CD14-positive monocyte (primary cell): ENCODE results near the gene MAP3K1. TPM values are rescaled to one million over a fixed set of nuclear protein-coding genes. Genes with fewer than 3 reads are reported as not detected.

Experiments
- DNase-seq, 3 donors: peaks; one replicate each; pipeline ENCODE4 v3.0.0-alpha.2; 2011 to 2022
- H2AFZ ChIP-seq: 2 replicates; pipeline ENCODE4 v1.6.0; 2012; ENCODE audit warnings: mild to moderate bottlenecking, low read depth, low read length, inconsistent platforms; ENCODE audit not compliant: insufficient read depth, poor library complexity, severe bottlenecking
- H3K27ac ChIP-seq, 2 donors: 1 replicate in 1 of 2; 2 replicates in 1 of 2; pipeline ENCODE4 v1.5.1; 2012 to 2013; ENCODE audit warnings: low read length in 2 of 2, control low read depth in 1 of 2, inconsistent platforms in 1 of 2, low read depth in 1 of 2, mild to moderate bottlenecking in 1 of 2
- H3K27me3 ChIP-seq, 2 donors: one replicate each; pipeline versions ENCODE4 v1.6.0 to v1.6.1; 2011 to 2013; ENCODE audit warnings: low read length in 2 of 2; ENCODE audit not compliant: control insufficient read depth in 2 of 2, insufficient read depth in 2 of 2
- H3K36me3 ChIP-seq, 2 donors: replicated peaks in 1 of 2; 1 replicate in 1 of 2; 2 replicates in 1 of 2; pipeline versions ENCODE4 v1.5.1 to v1.6.1; 2012 to 2013; ENCODE audit warnings: low read length in 2 of 2, control low read depth in 1 of 2, inconsistent platforms in 1 of 2, mild to moderate bottlenecking in 1 of 2; ENCODE audit not compliant: insufficient read depth in 2 of 2, control insufficient read depth in 1 of 2
- H3K4me1 ChIP-seq, 2 donors: 1 replicate in 1 of 2; 2 replicates in 1 of 2; pipeline versions ENCODE4 v1.5.1 to v1.6.1; 2012 to 2013; ENCODE audit warnings: low read length in 2 of 2, control low read depth in 1 of 2, inconsistent platforms in 1 of 2, mild to moderate bottlenecking in 1 of 2, moderate library complexity in 1 of 2; ENCODE audit not compliant: insufficient read depth in 2 of 2, control insufficient read depth in 1 of 2
- H3K4me2 ChIP-seq: replicated peaks from 2 replicates; pipeline ENCODE3; 2012; ENCODE audit warnings: low read length, moderate library complexity, mild to moderate bottlenecking; ENCODE audit not compliant: poor library complexity, severe bottlenecking; ENCODE audit errors: extremely low read depth
- H3K4me3 ChIP-seq, 3 experiments: fragments of 200-600 bp in 1 of 3; sonication (generic) in 1 of 3; replicated peaks in 1 of 3; 1 replicate in 2 of 3; 2 replicates in 1 of 3; pipeline ENCODE4 v1.5.1; 2011 to 2013; ENCODE audit warnings: low read length in 3 of 3, mild to moderate bottlenecking in 3 of 3, control low read depth in 2 of 3, low read depth in 2 of 3, inconsistent platforms in 1 of 3, moderate library complexity in 1 of 3
- H3K79me2 ChIP-seq: 2 replicates; pipeline ENCODE4 v1.6.0; 2012; ENCODE audit warnings: mild to moderate bottlenecking, control low read depth, inconsistent platforms, low read length, moderate library complexity; ENCODE audit not compliant: insufficient read depth
- H3K9ac ChIP-seq: 2 replicates; pipeline ENCODE4 v1.6.0; 2017; ENCODE audit warnings: low read length, mild to moderate bottlenecking; ENCODE audit not compliant: insufficient read depth, poor library complexity, severe bottlenecking
- H3K9me3 ChIP-seq, 2 donors: replicated peaks in 1 of 2; 1 replicate in 1 of 2; 2 replicates in 1 of 2; pipeline versions ENCODE4 v1.5.1 to v1.6.1; 2012 to 2013; ENCODE audit warnings: low read length in 2 of 2, control low read depth in 1 of 2; ENCODE audit not compliant: control insufficient read depth in 1 of 2, insufficient read depth in 1 of 2
- H4K20me1 ChIP-seq: 2 replicates; pipeline ENCODE4 v1.6.0; 2012; ENCODE audit warnings: mild to moderate bottlenecking, low read length, control low read depth, moderate library complexity; ENCODE audit not compliant: insufficient read depth
- H3K27ac Mint-ChIP-seq, 7 donors: one replicate each; pipeline ENCODE4 v1.8.0; 2020; ENCODE audit warnings: mild to moderate bottlenecking in 7 of 7, mixed read lengths in 7 of 7, moderate library complexity in 6 of 7, inconsistent platforms in 2 of 7
- H3K27me3 Mint-ChIP-seq, 3 donors: one replicate each; pipeline ENCODE4 v1.8.0; 2021 to 2022; ENCODE audit warnings: low read depth in 3 of 3, mild to moderate bottlenecking in 3 of 3, mixed read lengths in 3 of 3, moderate library complexity in 3 of 3, inconsistent platforms in 1 of 3
- H3K36me3 Mint-ChIP-seq, 2 donors: one replicate each; pipeline ENCODE4 v1.8.0; 2020; ENCODE audit warnings: mixed read lengths in 2 of 2, inconsistent platforms in 1 of 2, mild to moderate bottlenecking in 1 of 2
- H3K4me1 Mint-ChIP-seq: one replicate; pipeline ENCODE4 v1.8.0; 2020; ENCODE audit warnings: mild to moderate bottlenecking, mixed read lengths
- H3K4me3 Mint-ChIP-seq, 2 donors: one replicate each; pipeline ENCODE4 v1.8.0; 2020; ENCODE audit warnings: mild to moderate bottlenecking in 2 of 2, mixed read lengths in 2 of 2, moderate library complexity in 1 of 2
- H3K9me3 Mint-ChIP-seq, 7 donors: one replicate each; pipeline ENCODE4 v1.8.0; 2020 to 2022; ENCODE audit warnings: mixed read lengths in 7 of 7, mild to moderate bottlenecking in 6 of 7, moderate library complexity in 6 of 7, inconsistent platforms in 2 of 7
- WGBS: methylation state at CpG from one replicate; pipeline ENCODE4 v1.1.5; 2013; ENCODE audit warnings: missing lambda C conversion rate; ENCODE audit not compliant: insufficient coverage; 5-methylcytosine and 5-hydroxymethylcytosine counted together
- intact Hi-C, 2 donors: fragments of 100-400 bp; cut with micrococcal nuclease; formaldehyde crosslinking; loops; one replicate each; pipeline versions ENCODE4 v1.15.0 to v1.15.1; 2023
- polyA plus RNA-seq, 3 donors: library from polyadenylated mRNA; depleted of rRNA in 1 of 3; unstranded in 2 of 3; stranded (reverse) in 1 of 3; fragments of 300-500 nt in 2 of 3; fragments of >200 nt in 1 of 3; fragmentation: Illumina TruSeq in 2 of 3; gene quantifications; 1 replicate in 2 of 3; 2 replicates in 1 of 3; pipeline ENCODE4 v1.2.3, GENCODE V29; 2012 to 2021
- TF ChIP-seq, protein P1 (sequence below): fragments of 200-600 bp; IDR thresholded peaks from one replicate; pipeline ENCODE4 v1.8.0; 2022; ENCODE audit warnings: antibody characterized with exemption, mild to moderate bottlenecking

Gene MAP3K1
- polyA plus RNA-seq, 3 donors: 44.7 to 62.1 (median 45.6) TPM

DNA sequence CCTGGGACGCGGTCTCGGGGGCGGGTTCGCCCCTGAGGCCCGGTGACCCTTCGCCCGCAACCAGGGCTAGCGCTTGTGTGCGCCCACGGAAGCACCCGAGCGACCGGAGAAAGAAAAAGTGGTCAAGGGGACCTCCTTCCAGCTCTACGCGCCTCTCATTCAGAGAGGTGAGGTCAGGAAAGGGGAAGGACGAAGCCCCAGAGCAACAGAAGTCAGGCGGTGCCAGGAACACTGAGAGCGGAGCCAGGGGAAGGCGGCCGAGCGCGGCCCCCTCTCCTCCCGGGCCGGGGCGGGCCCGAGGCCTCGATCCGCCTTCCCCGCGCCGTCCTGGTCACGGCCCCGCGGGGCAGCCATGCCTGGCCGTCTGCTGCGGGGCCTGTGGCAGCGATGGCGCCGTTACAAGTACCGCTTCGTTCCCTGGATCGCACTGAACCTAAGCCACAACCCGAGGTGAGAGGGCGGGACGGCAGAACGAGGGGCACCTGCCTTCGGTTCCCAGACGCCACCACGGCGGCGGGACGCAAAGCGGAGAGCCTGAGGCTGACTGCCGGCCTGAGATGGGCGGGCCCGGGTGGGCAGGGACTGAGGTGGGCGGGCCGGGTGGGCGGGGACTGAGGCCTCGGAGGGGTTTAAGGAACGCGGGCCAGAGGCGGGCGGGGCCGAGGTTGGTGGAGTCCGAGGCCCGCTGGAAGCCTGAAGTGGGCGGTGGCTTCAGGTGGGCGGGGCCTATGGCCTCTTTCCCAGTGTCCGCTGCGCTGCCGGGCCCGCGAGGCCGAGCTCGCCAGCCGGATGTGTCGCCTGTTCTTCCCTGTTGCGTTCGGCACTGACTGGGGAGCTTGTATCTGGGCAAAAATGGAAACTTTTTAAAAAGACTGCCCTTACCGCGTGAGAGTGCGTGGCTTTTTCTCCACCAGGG lies 94.2 kb downstream of the MAP3K1 start, which contains the start of gene SETD9:
TSS of gene SETD9 (plus strand) at position 303 of the 916 bp plus-strand sequence. CDS start at position 353, 50 bp downstream.
- Histone ChIP-seq H3K79me2 (no peaks in the 10 kb centered on the region), H3K9me3 (no peaks in the 10 kb centered on the region), H3K4me1 (peaks cover 15 to 24% of the 10 kb centered on the region in 2 donors), H3K4me3 (peak within 1 kb of the TSS; percentile 67 to 94 (median 85)), H3K4me2 (peak within 1 kb of the TSS; percentile 82), H2AFZ (peak within 1 kb of the TSS; percentile 95), H3K36me3 (no peaks in the 10 kb centered on the region), H3K27me3 (no peaks in the 10 kb centered on the region), H3K9ac (peak within 1 kb of the TSS; percentile 87), H4K20me1 (no peaks in the 10 kb centered on the region), H3K27ac (peak within 1 kb of the TSS; percentile 92 to 96)
- Mint-ChIP-seq H3K27me3 (peaks cover 0 to 4% (median 0%) of the 10 kb centered on the region in 3 donors), H3K9me3 (peaks cover 0 to 5% (median 0%) of the 10 kb centered on the region in 7 donors), H3K4me3 (peak within 1 kb of the TSS; percentile 91 to 93), H3K36me3 (peaks cover 4 to 7% of the 10 kb centered on the region in 2 donors), H3K4me1 (peaks cover 15% of the 10 kb centered on the region), H3K27ac (peak within 1 kb of the TSS; percentile 90 to 99 (median 96))
- TF ChIP-seq, protein P1, sequence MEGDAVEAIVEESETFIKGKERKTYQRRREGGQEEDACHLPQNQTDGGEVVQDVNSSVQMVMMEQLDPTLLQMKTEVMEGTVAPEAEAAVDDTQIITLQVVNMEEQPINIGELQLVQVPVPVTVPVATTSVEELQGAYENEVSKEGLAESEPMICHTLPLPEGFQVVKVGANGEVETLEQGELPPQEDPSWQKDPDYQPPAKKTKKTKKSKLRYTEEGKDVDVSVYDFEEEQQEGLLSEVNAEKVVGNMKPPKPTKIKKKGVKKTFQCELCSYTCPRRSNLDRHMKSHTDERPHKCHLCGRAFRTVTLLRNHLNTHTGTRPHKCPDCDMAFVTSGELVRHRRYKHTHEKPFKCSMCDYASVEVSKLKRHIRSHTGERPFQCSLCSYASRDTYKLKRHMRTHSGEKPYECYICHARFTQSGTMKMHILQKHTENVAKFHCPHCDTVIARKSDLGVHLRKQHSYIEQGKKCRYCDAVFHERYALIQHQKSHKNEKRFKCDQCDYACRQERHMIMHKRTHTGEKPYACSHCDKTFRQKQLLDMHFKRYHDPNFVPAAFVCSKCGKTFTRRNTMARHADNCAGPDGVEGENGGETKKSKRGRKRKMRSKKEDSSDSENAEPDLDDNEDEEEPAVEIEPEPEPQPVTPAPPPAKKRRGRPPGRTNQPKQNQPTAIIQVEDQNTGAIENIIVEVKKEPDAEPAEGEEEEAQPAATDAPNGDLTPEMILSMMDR: no peak
- DNase-seq: peak; percentile 92 to 96 (median 96)
- intact Hi-C loops: loop anchor here (2.0 to 10.0 kb wide), 4 partner anchors 45 to 1555 kb away; partner anchors contain the start of genes MIER3 (in 1 of the 2) and PLK2 (in 1 of the 2)
- WGBS: under 1% methylated on average over 71 of the region's 84 CpGs

DNA sequence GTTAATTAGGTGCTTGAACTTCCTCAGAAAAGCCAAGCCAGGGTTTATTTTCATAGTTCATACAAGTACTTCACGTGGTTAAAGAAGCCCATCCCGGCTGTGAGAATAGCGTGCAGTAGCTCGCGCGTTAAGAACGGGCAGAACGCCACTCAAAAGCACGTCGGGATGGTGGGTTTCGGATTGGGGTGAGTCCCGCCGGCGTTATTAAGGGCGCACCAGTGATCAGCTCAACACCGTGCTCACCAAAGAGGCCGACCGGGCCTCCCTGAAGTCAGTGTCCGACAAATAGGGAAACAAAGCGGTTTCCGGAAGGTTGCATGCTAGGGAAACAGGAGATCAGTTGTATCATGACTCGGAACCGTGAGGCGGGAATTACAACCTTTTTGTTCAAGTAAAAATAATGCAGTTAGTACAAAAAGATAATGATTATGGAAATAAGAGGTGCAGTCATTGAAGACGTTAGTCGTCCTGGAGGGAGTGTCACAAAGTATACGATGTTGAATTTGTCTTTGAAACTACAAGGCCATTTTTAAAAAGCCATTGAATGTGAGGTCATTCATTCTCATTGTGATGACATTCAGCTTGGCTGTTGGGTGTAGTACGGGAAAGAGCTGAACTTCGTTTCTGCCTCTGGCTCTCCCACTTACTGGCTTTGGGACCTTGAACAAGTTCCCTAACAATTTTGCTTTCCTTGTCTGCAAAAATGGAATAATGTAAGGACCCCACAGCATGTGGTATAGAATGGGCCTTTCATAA lies 95.0 kb downstream of the MAP3K1 start:
- peak overlapping the region; percentile 90 to 99 (median 96) for H3K27ac Mint-ChIP-seq
- Histone ChIP-seq H3K9me3 (no peaks in the 10 kb centered on the region), H2AFZ (peak overlapping the region; percentile 95), H3K4me1 (peaks cover 15 to 24% of the 10 kb centered on the region in 2 donors), H3K9ac (peak overlapping the region; percentile 87), H3K79me2 (no peaks in the 10 kb centered on the region), H3K4me2 (peak overlapping the region; percentile 82), H3K27me3 (no peaks in the 10 kb centered on the region), H3K4me3 (peak overlapping the region; percentile 66 to 94 (median 85)), H3K36me3 (no peaks in the 10 kb centered on the region), H4K20me1 (no peaks in the 10 kb centered on the region), H3K27ac (peak overlapping the region; percentile 92 to 96)
- peaks cover 0 to 4% (median 0%) of the 10 kb centered on the region in 3 donors for H3K27me3 Mint-ChIP-seq
- H3K36me3 Mint-ChIP-seq: peaks cover 4 to 7% of the 10 kb centered on the region in 2 donors
- WGBS: under 1% methylated on average over 27 of the region's 29 CpGs
- peaks cover 0 to 3% (median 0%) of the 10 kb centered on the region in 7 donors for H3K9me3 Mint-ChIP-seq
- TF ChIP-seq, protein P1: no peak
- intact Hi-C loops: loop anchor here in 1 of 2 donors (2.0 kb wide), 1 partner anchor 262 kb away; no protein-coding TSS in a partner anchor
- peaks cover 15% of the 10 kb centered on the region for H3K4me1 Mint-ChIP-seq
- peak; percentile 60 to 69 (median 68) for DNase-seq
- peak overlapping the region; percentile 91 to 93 for H3K4me3 Mint-ChIP-seq
